Panc1 (cell line): ENCODE results near the gene PNMA6E. TPM values are rescaled to one million over a fixed set of nuclear protein-coding genes. Genes with fewer than 3 reads are reported as not detected.

ENCODE experiments used
- ATAC-seq: fragments of 200-7000 bp; cut with Tn5 transposase; 2 replicates; pipeline ENCODE4 v1.9.1; 2020; ENCODE audit warnings: mild to moderate bottlenecking, moderate library complexity
- BruUV-seq: library from RNA; stranded (reverse); fragments of 400-500 nt; replicated peaks from 2 replicates; lab custom pipeline; 2021; lab: Mats Ljungman, UMichigan
- CTCF ChIA-PET: fragments of 300-600 bp; sonication (Branson Sonifier 250); formaldehyde crosslinking; loops from one replicate; lab custom pipeline; 2022; ENCODE audit warnings: antibody characterized with exemption; lab: Charles Lee
- POLR2A ChIA-PET: fragments of 300-600 bp; sonication (Branson Sonifier 250); formaldehyde crosslinking; loops from one replicate; lab custom pipeline; 2022; ENCODE audit warnings: antibody characterized with exemption; lab: Charles Lee
- DNase-seq: peaks from one replicate; pipeline ENCODE4 v3.0.0-alpha.2; 2010; ENCODE audit warnings: low read depth, low spot score
- H3K27ac ChIP-seq: 2 replicates; pipeline ENCODE4 v1.5.1; 2011; ENCODE audit warnings: mild to moderate bottlenecking, low read length, inconsistent platforms
- H3K27me3 ChIP-seq: fragments of 200-500 bp; sonication (Bioruptor generic); 2 replicates; pipeline ENCODE4 v1.6.0; 2014; ENCODE audit warnings: low read length, inconsistent platforms; ENCODE audit not compliant: control insufficient read depth, insufficient read depth
- H3K36me3 ChIP-seq: fragments of 200-500 bp; sonication (Bioruptor generic); 2 replicates; pipeline ENCODE4 v1.5.1; 2014; ENCODE audit warnings: inconsistent platforms, mild to moderate bottlenecking, low read length, moderate library complexity; ENCODE audit not compliant: control insufficient read depth, insufficient read depth
- H3K4me1 ChIP-seq: 2 replicates; pipeline ENCODE4 v1.5.1; 2011; ENCODE audit warnings: inconsistent platforms, mild to moderate bottlenecking, low read length, moderate library complexity; ENCODE audit not compliant: control insufficient read depth, insufficient read depth
- H3K4me3 ChIP-seq, 2 experiments: 2 replicates each; pipeline ENCODE4 v1.5.1; 2011 to 2012; ENCODE audit warnings: low read depth in 2 of 2, low read length in 2 of 2, mild to moderate bottlenecking in 2 of 2, inconsistent platforms in 1 of 2, moderate library complexity in 1 of 2
- H3K9me3 ChIP-seq: fragments of 200-500 bp; sonication (Bioruptor generic); 2 replicates; pipeline ENCODE4 v1.5.1; 2014; ENCODE audit warnings: low read depth, mild to moderate bottlenecking, inconsistent platforms, low read length, moderate library complexity; ENCODE audit not compliant: control insufficient read depth, insufficient read depth
- POLR2AphosphoS5 ChIP-seq: IDR thresholded peaks from 2 replicates; pipeline ENCODE4 v1.6.1; 2012; ENCODE audit warnings: mild to moderate bottlenecking, low read depth, low read length, moderate library complexity
- SIN3A ChIP-seq: IDR thresholded peaks from 2 replicates; pipeline ENCODE4 v1.6.1; 2012; ENCODE audit warnings: low read depth, mild to moderate bottlenecking, low read length, moderate library complexity, borderline replicate concordance; ENCODE audit not compliant: insufficient read depth
- TCF7L2 ChIP-seq: IDR thresholded peaks from 2 replicates; pipeline ENCODE4 v1.6.1; 2011; ENCODE audit warnings: mild to moderate bottlenecking, low read depth, low read length, inconsistent platforms
- in situ Hi-C: cut with HindIII; loops from 2 replicates; pipeline ENCODE4 v1.10.0; 2016; ENCODE audit warnings: low sequenced_read_pairs, low pct_unique_long_range_greater_than_20kb
- intact Hi-C: fragments of 100-400 bp; cut with micrococcal nuclease; formaldehyde crosslinking; loops from one replicate; pipeline ENCODE4 v1.10.0; 2022; ENCODE audit not compliant: unreplicated experiment
- total RNA-seq: library from RNA; stranded (reverse); gene quantifications from one replicate; pipeline ENCODE4 v1.2.1, GENCODE V29; 2021; ENCODE audit not compliant: unreplicated experiment
- TF ChIP-seq, protein P1 (sequence below), 2 experiments: IDR thresholded peaks; 2 replicates each; pipeline ENCODE4 v1.6.1; 2011 to 2012; ENCODE audit warnings: low read depth in 2 of 2, control low read depth in 1 of 2, low read length in 1 of 2, mild to moderate bottlenecking in 1 of 2, moderate library complexity in 1 of 2; ENCODE audit not compliant: insufficient read depth in 1 of 2
- TF ChIP-seq, protein P2 (sequence below): fragments of 450-650 bp; IDR thresholded peaks from 2 replicates; pipeline ENCODE4 v1.5.1; 2017; ENCODE audit warnings: mild to moderate bottlenecking

PNMA6E gene
- total RNA-seq, 1 experiment from 2014 or later = not detected

DNA sequence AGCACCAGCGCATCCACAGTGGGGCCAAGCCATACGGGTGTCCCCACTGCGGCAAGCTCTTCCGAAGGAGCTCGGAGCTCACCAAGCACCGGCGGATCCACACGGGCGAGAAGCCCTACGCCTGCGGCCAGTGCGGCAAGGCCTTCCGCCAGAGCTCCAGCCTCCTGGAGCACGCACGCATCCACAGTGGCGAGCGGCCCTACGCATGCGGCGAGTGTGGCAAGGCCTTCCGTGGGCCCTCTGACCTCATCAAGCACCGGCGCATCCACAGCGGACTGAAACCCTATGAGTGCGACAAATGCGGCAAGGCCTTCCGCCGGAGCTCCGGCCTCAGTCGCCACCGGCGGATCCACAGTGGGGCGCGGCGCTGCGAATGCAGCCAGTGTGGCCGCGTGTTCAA is 53.6 kb downstream of the PNMA6E start:
- Histone ChIP-seq H3K27ac (no peak overlapping the region), H3K36me3 (no peaks in the 10 kb centered on the region), H3K4me3 (no peak overlapping the region), H3K4me1 (no peaks in the 10 kb centered on the region), H3K27me3 (no peaks in the 10 kb centered on the region), H3K9me3 (no peaks in the 10 kb centered on the region)
- in situ Hi-C loops (no loop called here), intact Hi-C loops (no loop called here)
- no peak for ATAC-seq
- POLR2A ChIA-PET = no interaction called here
- CTCF ChIA-PET = no interaction called here
- TF ChIP-seq POLR2AphosphoS5 (no peak), SIN3A (no peak), TCF7L2 (no peak)
- TF ChIP-seq, protein P1, sequence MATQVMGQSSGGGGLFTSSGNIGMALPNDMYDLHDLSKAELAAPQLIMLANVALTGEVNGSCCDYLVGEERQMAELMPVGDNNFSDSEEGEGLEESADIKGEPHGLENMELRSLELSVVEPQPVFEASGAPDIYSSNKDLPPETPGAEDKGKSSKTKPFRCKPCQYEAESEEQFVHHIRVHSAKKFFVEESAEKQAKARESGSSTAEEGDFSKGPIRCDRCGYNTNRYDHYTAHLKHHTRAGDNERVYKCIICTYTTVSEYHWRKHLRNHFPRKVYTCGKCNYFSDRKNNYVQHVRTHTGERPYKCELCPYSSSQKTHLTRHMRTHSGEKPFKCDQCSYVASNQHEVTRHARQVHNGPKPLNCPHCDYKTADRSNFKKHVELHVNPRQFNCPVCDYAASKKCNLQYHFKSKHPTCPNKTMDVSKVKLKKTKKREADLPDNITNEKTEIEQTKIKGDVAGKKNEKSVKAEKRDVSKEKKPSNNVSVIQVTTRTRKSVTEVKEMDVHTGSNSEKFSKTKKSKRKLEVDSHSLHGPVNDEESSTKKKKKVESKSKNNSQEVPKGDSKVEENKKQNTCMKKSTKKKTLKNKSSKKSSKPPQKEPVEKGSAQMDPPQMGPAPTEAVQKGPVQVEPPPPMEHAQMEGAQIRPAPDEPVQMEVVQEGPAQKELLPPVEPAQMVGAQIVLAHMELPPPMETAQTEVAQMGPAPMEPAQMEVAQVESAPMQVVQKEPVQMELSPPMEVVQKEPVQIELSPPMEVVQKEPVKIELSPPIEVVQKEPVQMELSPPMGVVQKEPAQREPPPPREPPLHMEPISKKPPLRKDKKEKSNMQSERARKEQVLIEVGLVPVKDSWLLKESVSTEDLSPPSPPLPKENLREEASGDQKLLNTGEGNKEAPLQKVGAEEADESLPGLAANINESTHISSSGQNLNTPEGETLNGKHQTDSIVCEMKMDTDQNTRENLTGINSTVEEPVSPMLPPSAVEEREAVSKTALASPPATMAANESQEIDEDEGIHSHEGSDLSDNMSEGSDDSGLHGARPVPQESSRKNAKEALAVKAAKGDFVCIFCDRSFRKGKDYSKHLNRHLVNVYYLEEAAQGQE (IDR thresholded peaks at IDR 0.05; ENCODE audit: insufficient read depth in 1 of 2, low read depth in 2 of 2, low read length in 1 of 2) = no peak
- TF ChIP-seq, protein P2, sequence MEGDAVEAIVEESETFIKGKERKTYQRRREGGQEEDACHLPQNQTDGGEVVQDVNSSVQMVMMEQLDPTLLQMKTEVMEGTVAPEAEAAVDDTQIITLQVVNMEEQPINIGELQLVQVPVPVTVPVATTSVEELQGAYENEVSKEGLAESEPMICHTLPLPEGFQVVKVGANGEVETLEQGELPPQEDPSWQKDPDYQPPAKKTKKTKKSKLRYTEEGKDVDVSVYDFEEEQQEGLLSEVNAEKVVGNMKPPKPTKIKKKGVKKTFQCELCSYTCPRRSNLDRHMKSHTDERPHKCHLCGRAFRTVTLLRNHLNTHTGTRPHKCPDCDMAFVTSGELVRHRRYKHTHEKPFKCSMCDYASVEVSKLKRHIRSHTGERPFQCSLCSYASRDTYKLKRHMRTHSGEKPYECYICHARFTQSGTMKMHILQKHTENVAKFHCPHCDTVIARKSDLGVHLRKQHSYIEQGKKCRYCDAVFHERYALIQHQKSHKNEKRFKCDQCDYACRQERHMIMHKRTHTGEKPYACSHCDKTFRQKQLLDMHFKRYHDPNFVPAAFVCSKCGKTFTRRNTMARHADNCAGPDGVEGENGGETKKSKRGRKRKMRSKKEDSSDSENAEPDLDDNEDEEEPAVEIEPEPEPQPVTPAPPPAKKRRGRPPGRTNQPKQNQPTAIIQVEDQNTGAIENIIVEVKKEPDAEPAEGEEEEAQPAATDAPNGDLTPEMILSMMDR = no peak
- BruUV-seq = no TSS peak
- no peak for DNase-seq

Other genes starting within 250 kb of the PNMA6E start
- gene MAGEA1, start 222.1 kb downstream of the PNMA6E start, total RNA-seq = not detected
- not detected for gene PNMA6F, start 79.6 kb downstream of the PNMA6E start, total RNA-seq
- gene ZNF275, start 67.2 kb downstream of the PNMA6E start, total RNA-seq = 5.0 TPM
- gene ZFP92, start 10.1 kb upstream of the PNMA6E start, total RNA-seq = 0.90 TPM
- gene TREX2, start 44.7 kb upstream of the PNMA6E start, total RNA-seq = 2.4 TPM
- 59.9 TPM for gene HAUS7, start 69.2 kb upstream of the PNMA6E start, total RNA-seq
- gene BGN, start 93.6 kb upstream of the PNMA6E start, total RNA-seq = 2.9 TPM
- 0.21 TPM for gene ATP2B3, start 116.3 kb upstream of the PNMA6E start, total RNA-seq
- gene CCNQ, start 197.8 kb upstream of the PNMA6E start, total RNA-seq = 42.1 TPM
- gene DUSP9, start 245.9 kb upstream of the PNMA6E start, total RNA-seq = 7.1 TPM